GM12873 (cell line): Measurements from ENCODE around the gene EVA1A.

Source experiments
- CTCF ChIP-seq: IDR thresholded peaks from 2 replicates; pipeline ENCODE4 v1.5.1; 2012; ENCODE audit warnings: low read depth, mild to moderate bottlenecking, moderate library complexity, low read length, control low read depth; ENCODE audit not compliant: insufficient read depth; ENCODE audit errors: missing control alignments

The EVA1A gene

GRCh38 chr2:75506101-75506697 is 54.5 kb downstream of the EVA1A start:
- TF ChIP-seq CTCF = no peak

- no peak for TF ChIP-seq CTCF
Observed at GRCh38 chr2:75505012-75505411, 55.7 kb downstream of the EVA1A start.

GRCh38 chr2:75503048-75503607 is 57.6 kb downstream of the EVA1A start:
- TF ChIP-seq CTCF = no peak

DNA sequence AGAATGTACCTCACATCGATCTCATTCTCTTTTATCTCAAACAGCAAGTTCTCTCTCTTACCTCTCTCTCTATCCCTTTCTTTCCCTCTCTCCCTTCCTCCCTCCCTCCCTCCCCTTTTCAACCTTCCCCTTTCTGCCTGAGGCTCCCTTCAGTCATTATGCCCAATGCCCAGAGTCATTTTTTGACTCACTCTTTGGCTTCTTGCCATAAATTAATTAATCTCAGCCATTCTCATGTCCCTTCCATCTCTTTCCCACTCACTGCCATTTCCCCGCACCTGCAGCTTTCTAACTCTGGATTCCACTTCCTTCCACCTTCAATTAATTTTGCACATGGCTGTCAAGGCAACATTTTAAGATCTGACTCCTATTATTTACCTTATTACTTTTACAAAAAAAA is 60.1 kb downstream of the EVA1A start:
- TF ChIP-seq CTCF = no peak

GRCh38 chr2:75499534-75499933 is 61.2 kb downstream of the EVA1A start:
- no peak for TF ChIP-seq CTCF

DNA sequence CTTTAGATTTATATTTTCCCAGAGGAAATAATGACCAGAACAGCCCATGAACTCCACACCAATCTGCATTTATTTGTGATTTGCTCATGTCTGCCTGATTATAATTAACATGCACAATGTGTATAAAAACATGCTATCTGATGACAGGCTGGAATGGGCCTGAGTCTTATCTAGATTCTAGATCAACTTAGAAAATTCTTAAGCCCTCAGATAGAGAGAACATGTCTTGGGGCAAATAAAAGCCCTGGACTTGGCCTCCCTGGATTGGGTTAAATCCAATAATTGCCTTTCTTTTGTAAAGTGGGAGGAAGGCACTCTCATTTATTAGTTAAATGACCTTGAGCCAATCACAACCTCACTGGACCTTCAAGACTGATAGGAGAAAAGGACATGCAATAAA is 61.8 kb downstream of the EVA1A start:
- no peak for TF ChIP-seq CTCF

DNA sequence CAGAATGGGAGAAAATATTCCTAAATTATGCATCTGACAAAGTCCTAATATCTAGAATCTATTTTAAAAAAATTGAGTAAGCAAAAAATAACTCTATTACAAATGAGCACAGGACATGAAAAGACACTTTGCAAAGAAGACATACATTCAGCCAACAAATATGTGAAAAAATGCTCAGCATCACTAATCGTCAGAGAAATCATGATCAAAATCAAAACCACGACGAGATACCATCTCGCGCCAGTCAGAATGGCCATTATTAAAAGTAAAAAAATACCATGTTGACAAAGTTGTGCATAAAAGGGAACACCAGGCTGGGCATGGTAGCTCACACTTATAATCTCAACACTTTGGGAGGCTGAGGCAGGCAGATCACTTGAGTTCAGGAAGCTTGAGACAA is 63.5 kb downstream of the EVA1A start:
- no peak for TF ChIP-seq CTCF
